ENCODE data around the gene PPM1J.
"Not testable (repeated sequence)": the region's sequence is repeated elsewhere in the genome, so short reads cannot be mapped to it uniquely, and the experiment has no call there.

DNA sequence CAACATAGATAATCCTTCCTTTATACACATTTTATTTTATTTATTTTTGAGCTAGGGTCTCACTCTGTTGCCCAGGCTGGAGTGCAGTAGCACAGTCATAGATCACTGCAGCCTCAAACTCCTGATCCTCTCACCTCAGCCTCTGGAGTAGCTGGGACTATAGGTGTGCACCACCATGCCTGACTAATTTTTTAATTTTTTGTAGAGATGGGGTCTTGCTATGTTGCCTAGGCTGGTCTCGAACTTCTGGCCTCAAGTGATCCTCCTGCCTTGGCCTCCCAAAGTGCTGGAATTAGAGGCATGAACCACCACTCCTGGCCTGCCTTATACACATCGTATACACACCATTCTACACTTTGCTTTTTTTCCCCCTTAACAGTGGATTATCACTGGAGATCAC, 6.2 kb upstream of the PPM1J start:
- TF ChIP-seq, protein P1, sequence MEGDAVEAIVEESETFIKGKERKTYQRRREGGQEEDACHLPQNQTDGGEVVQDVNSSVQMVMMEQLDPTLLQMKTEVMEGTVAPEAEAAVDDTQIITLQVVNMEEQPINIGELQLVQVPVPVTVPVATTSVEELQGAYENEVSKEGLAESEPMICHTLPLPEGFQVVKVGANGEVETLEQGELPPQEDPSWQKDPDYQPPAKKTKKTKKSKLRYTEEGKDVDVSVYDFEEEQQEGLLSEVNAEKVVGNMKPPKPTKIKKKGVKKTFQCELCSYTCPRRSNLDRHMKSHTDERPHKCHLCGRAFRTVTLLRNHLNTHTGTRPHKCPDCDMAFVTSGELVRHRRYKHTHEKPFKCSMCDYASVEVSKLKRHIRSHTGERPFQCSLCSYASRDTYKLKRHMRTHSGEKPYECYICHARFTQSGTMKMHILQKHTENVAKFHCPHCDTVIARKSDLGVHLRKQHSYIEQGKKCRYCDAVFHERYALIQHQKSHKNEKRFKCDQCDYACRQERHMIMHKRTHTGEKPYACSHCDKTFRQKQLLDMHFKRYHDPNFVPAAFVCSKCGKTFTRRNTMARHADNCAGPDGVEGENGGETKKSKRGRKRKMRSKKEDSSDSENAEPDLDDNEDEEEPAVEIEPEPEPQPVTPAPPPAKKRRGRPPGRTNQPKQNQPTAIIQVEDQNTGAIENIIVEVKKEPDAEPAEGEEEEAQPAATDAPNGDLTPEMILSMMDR (conservative IDR thresholded peaks at IDR 0.05 in 1 of 2, IDR thresholded peaks at IDR 0.05 in 1 of 2; ENCODE audit: low read depth in 1 of 2, low read length in 2 of 2) = not testable (repeated sequence)
- not testable (repeated sequence) for TF ChIP-seq EZH2 (IDR thresholded peaks at IDR 0.05; ENCODE audit: low read length, missing control alignments)

All from fibroblast of lung (primary cell).